ENCODE measurements around the gene OR13C5.
"Not testable (repeated sequence)": the region's sequence is repeated elsewhere in the genome, so short reads cannot be mapped to it uniquely, and the experiment has no call there.

OR13C5 gene

GRCh38 chr9:104599313-104599712 is at the start of gene OR13C5:
Gene OR13C5, minus strand, starts transcription at chr9:104599413. Its CDS starts 0 bp downstream, at chr9:104599413.
- not testable (repeated sequence) for DNase-seq (ENCODE audit: low read depth)

DNA sequence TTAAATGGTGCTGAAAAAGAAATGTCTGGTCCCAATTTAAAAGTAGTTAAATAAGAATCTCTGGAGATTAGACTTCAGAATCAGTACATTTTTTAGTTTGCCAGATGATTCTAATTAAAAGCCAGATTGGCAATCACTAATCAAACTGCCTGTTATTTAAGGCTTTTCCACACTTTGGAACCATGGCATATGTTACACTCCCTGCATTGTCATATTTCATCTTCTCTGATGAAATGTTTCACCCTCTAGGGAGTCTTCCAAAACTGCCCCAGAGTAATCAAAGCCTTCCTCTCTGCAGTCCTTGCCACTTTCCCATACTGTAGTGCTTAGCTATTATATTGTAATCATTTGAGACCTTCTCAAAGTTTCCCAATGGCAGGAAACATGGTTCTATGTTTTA is 36.2 kb upstream of the OR13C5 start:
- DNase-seq (ENCODE audit: low read depth) = no peak

- DNase-seq (ENCODE audit: low read depth) = no peak
These were observed 34.8 kb upstream of the OR13C5 start for GRCh38 chr9:104633976-104634520.

DNA sequence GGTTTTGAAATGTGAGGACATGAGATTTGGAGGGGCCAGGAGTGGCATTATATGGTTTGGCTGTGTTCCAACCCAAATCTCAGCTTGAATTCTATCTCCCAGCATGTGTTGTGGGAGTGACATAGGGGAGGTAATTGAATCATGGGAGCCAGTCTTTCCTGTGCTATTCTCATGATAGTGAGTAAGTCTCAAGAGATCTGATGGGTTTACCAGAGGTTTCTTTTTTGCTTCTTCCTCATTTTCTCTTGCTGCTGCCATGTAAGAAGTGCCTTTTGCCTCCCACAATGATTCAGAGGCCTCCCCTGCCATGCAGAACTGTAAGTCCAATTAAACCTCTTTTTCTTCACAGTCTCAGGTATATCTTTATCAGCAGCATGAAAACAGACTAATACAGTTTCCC is 26.8 kb upstream of the OR13C5 start:
- not testable (repeated sequence) for DNase-seq (ENCODE audit: low read depth)

GRCh38 chr9:104618104-104618503 is 18.9 kb upstream of the OR13C5 start, which contains the start of gene OR13C9:
Gene OR13C9, minus strand, starts transcription at chr9:104618204. Its CDS starts 0 bp downstream, at chr9:104618204.
- DNase-seq (ENCODE audit: low read depth) = no peak

DNA sequence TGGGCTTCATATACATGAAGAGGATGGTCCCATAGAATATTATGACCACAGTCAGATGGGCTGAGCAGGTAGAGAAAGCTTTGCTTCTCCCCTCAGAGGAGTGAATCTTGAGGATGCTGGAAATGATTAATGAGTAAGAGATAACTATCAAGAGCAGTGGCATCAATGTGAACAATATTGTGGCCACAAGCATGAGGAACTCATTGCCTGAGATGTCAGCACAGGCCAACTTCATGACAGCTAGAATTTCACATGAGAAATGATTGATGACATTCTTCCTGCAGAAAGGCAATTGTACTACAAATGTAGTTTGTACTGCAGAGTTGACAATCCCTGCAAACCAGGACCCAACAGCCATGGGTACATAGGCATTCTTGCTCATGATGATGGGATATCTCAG is 18.2 kb upstream of the OR13C5 start:
- no peak for DNase-seq (ENCODE audit: low read depth)

GRCh38 chr9:104611213-104611612 is 12.0 kb upstream of the OR13C5 start:
- DNase-seq (ENCODE audit: low read depth) = no peak

- DNase-seq (ENCODE audit: low read depth) = peak; percentile 0
These were observed 9.1 kb upstream of the OR13C5 start for GRCh38 chr9:104608336-104608735.

- no peak for DNase-seq (ENCODE audit: low read depth)
These were observed 6.9 kb upstream of the OR13C5 start for GRCh38 chr9:104606152-104606551.

- DNase-seq (ENCODE audit: low read depth) = not testable (repeated sequence)
These were observed 6.3 kb upstream of the OR13C5 start, which contains the start of gene OR13C2 for GRCh38 chr9:104605527-104605926. Gene OR13C2, minus strand, starts transcription at chr9:104605627. Its CDS starts 0 bp downstream, at chr9:104605627.

- DNase-seq (ENCODE audit: low read depth) = no peak
These were observed 5.6 kb upstream of the OR13C5 start for GRCh38 chr9:104604801-104605200.

GRCh38 chr9:104598749-104599148 is 464 bp downstream of the OR13C5 start:
- DNase-seq (ENCODE audit: low read depth) = not testable (repeated sequence)

DNA sequence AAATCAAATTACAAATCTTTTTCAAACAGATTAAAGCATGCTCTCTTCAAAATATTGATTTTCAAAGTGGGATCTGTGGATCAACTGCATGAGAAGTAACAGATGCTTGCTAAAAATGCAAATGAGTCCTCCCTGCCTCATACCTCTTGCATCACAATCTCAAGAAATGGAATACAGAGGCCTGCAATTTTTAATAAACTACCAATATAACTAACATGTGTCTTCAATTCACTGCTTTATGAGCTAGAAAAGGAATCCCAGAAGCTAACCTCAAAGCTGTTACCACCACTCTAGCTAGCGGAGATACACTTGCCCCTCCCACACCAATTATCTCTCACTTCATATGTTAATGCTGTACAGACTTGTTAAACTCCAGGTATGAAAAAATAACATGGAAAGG is 9.6 kb downstream of the OR13C5 start:
- no peak for DNase-seq (ENCODE audit: low read depth)

DNA sequence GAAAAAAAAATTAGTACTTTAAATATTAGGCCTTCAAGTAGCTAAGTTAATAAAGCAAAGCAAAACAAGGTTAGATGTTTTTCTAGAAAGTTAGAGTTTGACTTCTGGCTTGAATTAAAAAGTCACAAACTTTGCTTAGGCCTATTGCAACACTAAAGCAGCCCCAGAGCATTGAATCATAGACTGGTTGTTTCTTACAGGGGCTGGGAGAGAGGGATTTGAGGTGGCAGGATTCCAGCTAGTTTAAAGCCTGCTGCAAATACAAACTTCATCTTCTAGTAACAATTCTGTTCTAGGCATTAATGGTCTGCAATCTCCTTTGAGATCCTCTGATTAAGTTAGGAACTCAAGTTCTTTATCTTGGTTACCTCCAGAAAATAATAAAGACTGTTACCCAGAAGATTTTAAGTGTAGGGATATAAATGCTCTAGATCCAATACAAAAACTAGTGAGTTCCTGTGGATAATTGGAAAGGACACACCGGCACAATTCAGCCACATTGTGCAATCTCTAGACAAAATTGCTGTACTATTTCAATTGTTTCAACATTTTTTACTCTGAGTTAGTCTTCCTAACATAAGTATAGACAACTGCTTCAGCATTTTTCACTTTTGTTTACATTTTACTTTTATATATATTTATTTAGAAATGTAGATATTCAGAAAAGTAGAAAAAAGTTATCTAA is 12.6 kb downstream of the OR13C5 start:
- DNase-seq (ENCODE audit: low read depth) = peak; percentile 47

- DNase-seq (ENCODE audit: low read depth) = no peak
These were observed 18.7 kb downstream of the OR13C5 start for GRCh38 chr9:104580562-104580961.

- DNase-seq (ENCODE audit: low read depth) = no peak
These were observed 21.9 kb downstream of the OR13C5 start for GRCh38 chr9:104577263-104577662.

GRCh38 chr9:104575456-104575855 is 23.8 kb downstream of the OR13C5 start:
- DNase-seq (ENCODE audit: low read depth) = peak; percentile 1

DNA sequence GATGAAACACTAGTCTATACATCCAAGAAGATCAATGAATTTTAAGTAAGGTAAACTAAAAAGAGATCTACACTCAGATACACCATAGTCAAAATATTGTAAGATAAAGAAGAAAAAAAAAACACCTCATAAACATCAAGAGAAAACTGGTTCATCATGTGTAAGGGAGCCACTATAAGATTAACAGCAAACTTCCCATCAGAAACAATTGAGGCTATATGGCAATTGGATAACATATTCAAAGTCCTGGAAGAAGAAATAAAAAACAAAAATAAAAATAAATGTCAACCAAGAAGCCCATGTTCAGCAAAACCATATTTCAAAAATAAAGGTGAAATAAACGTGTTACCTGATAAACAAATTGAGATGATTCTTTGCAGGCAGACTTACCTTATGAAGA is 26.6 kb downstream of the OR13C5 start:
- no peak for DNase-seq (ENCODE audit: low read depth)

DNA sequence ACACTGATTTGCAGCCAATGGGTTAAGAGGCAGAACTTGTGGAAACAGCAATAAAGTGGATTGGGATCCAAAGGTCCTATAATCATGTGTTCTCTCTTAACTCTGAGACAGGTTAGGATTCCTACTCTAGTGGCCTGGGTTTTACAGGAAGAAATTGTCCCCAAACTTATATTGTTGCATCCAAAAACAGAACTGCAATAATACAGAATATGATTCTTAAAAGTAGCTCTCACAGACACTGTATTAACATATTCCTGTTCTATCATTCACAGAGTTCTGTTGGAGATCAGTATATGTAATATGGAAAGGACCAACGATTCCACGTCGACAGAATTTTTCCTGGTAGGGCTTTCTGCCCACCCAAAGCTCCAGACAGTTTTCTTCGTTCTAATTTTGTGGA is 30.3 kb downstream of the OR13C5 start, which contains the start of gene OR13C8:
OR13C8 (plus strand) TSS at position 301 of the 400 bp plus-strand sequence; CDS start at position 301, 0 bp downstream.
- no peak for DNase-seq (ENCODE audit: low read depth)

- no peak for DNase-seq (ENCODE audit: low read depth)
These were observed 34.9 kb downstream of the OR13C5 start for GRCh38 chr9:104564358-104564757.

GRCh38 chr9:104556830-104557634 is 42.2 kb downstream of the OR13C5 start:
- DNase-seq (ENCODE audit: low read depth) = no peak

DNA sequence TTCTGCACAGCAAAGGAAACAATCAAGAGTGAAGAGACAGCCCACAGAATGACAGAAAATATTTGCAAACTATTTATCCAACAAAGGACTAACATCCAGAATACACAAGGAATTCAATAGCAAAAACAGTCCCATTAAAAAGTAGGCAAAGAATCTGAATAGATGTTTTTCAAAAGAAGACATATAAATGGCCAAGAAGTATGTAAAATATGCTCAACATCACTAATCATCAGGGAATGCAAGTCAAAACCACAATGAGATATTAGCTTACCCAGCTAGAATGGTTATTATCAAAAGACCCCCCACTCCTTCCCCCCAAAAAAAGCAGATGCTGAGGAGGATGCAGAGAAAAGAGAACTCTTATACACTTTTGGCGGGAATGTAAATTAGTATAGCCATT is 43.7 kb downstream of the OR13C5 start:
- peak; percentile 40 for DNase-seq (ENCODE audit: low read depth)

GRCh38 chr9:104553261-104553660 is 46.0 kb downstream of the OR13C5 start:
- peak; percentile 66 for DNase-seq (ENCODE audit: low read depth)

All from EH (cell line).